ENCODE data around the gene PLEK2. TPM values are rescaled to one million over a fixed set of nuclear protein-coding genes. Genes with fewer than 3 reads are reported as not detected.

Gene PLEK2
- total RNA-seq, 4 donors from 2014 or later = 22.0 to 75.2 (median 58.6) TPM

GRCh38 chr14:67444395-67444794 lies 32.4 kb upstream of the PLEK2 start:
- no peaks in the 10 kb centered on the region for H3K9me3 ChIP-seq
- H3K4me1 ChIP-seq = peaks cover 7 to 28% of the 10 kb centered on the region in 2 donors
- WGBS, 2 donors = 79 to 92% methylated on average over 3 of the region's 3 CpGs

GRCh38 chr14:67442139-67442906 lies 30.4 kb upstream of the PLEK2 start:
- intact Hi-C loops (cut with DNase I) = no loop called here

More at GRCh38 chr14:67444395-67444794, 32.4 kb upstream of the PLEK2 start:
- no peak for DNase-seq
- no peaks in the 10 kb centered on the region for H3K27me3 ChIP-seq
- no peaks in the 10 kb centered on the region for H3K36me3 ChIP-seq
- no peak overlapping the region for H3K27ac ChIP-seq
- intact Hi-C loops (cut with DNase I) = no loop called here
- no peak for TF ChIP-seq CTCF (IDR thresholded peaks at IDR 0.05)
- no peak for TF ChIP-seq POLR2A (IDR thresholded peaks at IDR 0.05)
- no peak overlapping the region for H3K4me3 ChIP-seq (replicated peaks in 1 of 3)

GRCh38 chr14:67441672-67442071 lies 29.7 kb upstream of the PLEK2 start:
- intact Hi-C loops (cut with DNase I) = no loop called here
- Histone ChIP-seq H3K4me1 (peaks cover 4 to 27% of the 10 kb centered on the region in 2 donors), H3K27me3 (no peaks in the 10 kb centered on the region), H3K27ac (no peak overlapping the region), H3K36me3 (no peaks in the 10 kb centered on the region), H3K4me3 (replicated peaks in 1 of 3) (no peak overlapping the region), H3K9me3 (no peaks in the 10 kb centered on the region)
- no peak for DNase-seq
- no peak for TF ChIP-seq POLR2A (IDR thresholded peaks at IDR 0.05)
- TF ChIP-seq CTCF (IDR thresholded peaks at IDR 0.05) = no peak
- WGBS, 2 donors = 91 to 93% methylated on average over 8 of the region's 8 CpGs

More at GRCh38 chr14:67442139-67442906, 30.4 kb upstream of the PLEK2 start:
- DNase-seq = no peak
- WGBS, 2 donors = 85 to 93% methylated on average over 8 of the region's 8 CpGs
- Histone ChIP-seq H3K27ac (no peak overlapping the region), H3K4me3 (replicated peaks in 1 of 3) (no peak overlapping the region), H3K9me3 (no peaks in the 10 kb centered on the region), H3K36me3 (no peaks in the 10 kb centered on the region), H3K4me1 (peaks cover 7 to 32% of the 10 kb centered on the region in 2 donors), H3K27me3 (no peaks in the 10 kb centered on the region)
- TF ChIP-seq CTCF (IDR thresholded peaks at IDR 0.05) (no peak), POLR2A (IDR thresholded peaks at IDR 0.05) (no peak)

GRCh38 chr14:67441256-67441655 lies 29.3 kb upstream of the PLEK2 start:
- H3K27ac ChIP-seq = no peak overlapping the region
- 88 to 100% methylated on average over 2 of the region's 2 CpGs for WGBS, 2 donors
- intact Hi-C loops (cut with DNase I) = no loop called here

More at GRCh38 chr14:67441256-67441655, 29.3 kb upstream of the PLEK2 start:
- H3K4me3 ChIP-seq (replicated peaks in 1 of 3) = no peak overlapping the region
- H3K4me1 ChIP-seq = peaks cover under 1 to 26% of the 10 kb centered on the region in 2 donors
- no peak for TF ChIP-seq CTCF (IDR thresholded peaks at IDR 0.05)
- TF ChIP-seq POLR2A (IDR thresholded peaks at IDR 0.05) = no peak
- no peaks in the 10 kb centered on the region for H3K36me3 ChIP-seq
- no peaks in the 10 kb centered on the region for H3K9me3 ChIP-seq
- DNase-seq = no peak
- no peaks in the 10 kb centered on the region for H3K27me3 ChIP-seq
